SIG-M5 treated with dmso at 0.1 percent for 504 hours (cell line): ENCODE results near the gene EGFL8.
"Not testable (repeated sequence)": the region's sequence is repeated elsewhere in the genome, so short reads cannot be mapped to it uniquely, and the experiment has no call there.

Source experiments
- DNase-seq: peaks from one replicate; lab custom pipeline; 2025; ENCODE audit not compliant: unreplicated experiment; lab: John Stamatoyannopoulos, UW

The EGFL8 gene

GRCh38 chr6:32182555-32182981 is 18.2 kb downstream of the EGFL8 start:
- DNase-seq, result no peak

GRCh38 chr6:32183030-32183429 is 18.6 kb downstream of the EGFL8 start:
- DNase-seq, result no peak

- DNase-seq, result no peak
Observed at GRCh38 chr6:32183483-32184083, 19.2 kb downstream of the EGFL8 start.

- DNase-seq, result no peak
Observed at GRCh38 chr6:32184084-32184640, 19.8 kb downstream of the EGFL8 start, which contains the start of gene AGER. Gene AGER, minus strand, starts transcription at chr6:32184253. Its CDS starts 31 bp downstream, at chr6:32184222.

- DNase-seq, result not testable (repeated sequence)
Observed at GRCh38 chr6:32185681-32186131, 21.3 kb downstream of the EGFL8 start.

- not testable (repeated sequence) for DNase-seq
Observed at GRCh38 chr6:32186151-32186840, 21.9 kb downstream of the EGFL8 start.

GRCh38 chr6:32187009-32187709 is 22.8 kb downstream of the EGFL8 start:
- DNase-seq, result no peak

GRCh38 chr6:32187725-32188380 is 23.5 kb downstream of the EGFL8 start:
- DNase-seq, result not testable (repeated sequence)

- no peak for DNase-seq
Observed at GRCh38 chr6:32188381-32189068, 24.1 kb downstream of the EGFL8 start.

- no peak for DNase-seq
Observed at GRCh38 chr6:32189069-32189741, 24.8 kb downstream of the EGFL8 start.

GRCh38 chr6:32189742-32190053 is 25.3 kb downstream of the EGFL8 start:
- DNase-seq, result no peak

- DNase-seq, result peak; percentile 93
Observed at GRCh38 chr6:32190054-32190851, 25.9 kb downstream of the EGFL8 start, which contains the start of gene PBX2. Gene PBX2, minus strand, starts transcription at chr6:32190202. Its CDS starts 287 bp downstream, at chr6:32189915.

- no peak for DNase-seq
Observed at GRCh38 chr6:32190911-32191677, 26.7 kb downstream of the EGFL8 start.

- no peak for DNase-seq
Observed at GRCh38 chr6:32191696-32192607, 27.6 kb downstream of the EGFL8 start.

- DNase-seq, result peak; percentile 66
Observed at GRCh38 chr6:32192608-32193039, 28.2 kb downstream of the EGFL8 start, which contains the start of gene GPSM3. Gene GPSM3, minus strand, starts transcription at chr6:32192643. Its CDS starts 130 bp downstream, at chr6:32192513.

GRCh38 chr6:32193096-32193495 is 28.7 kb downstream of the EGFL8 start:
- DNase-seq, result not testable (repeated sequence)

GRCh38 chr6:32194388-32194787 is 30.0 kb downstream of the EGFL8 start:
- DNase-seq, result no peak
